Fibroblast of skin of scalp (primary cell): ENCODE data around the gene GPN2.
A peak's percentile ranks its signal among the peaks of the same experiment; 100 is the strongest.

Experiments used
- DNase-seq: peaks from one replicate; pipeline ENCODE4 v3.0.0-alpha.2; 2013

The GPN2 gene

GRCh38 chr1:26831546-26832248, 58.4 kb downstream of the GPN2 start:
- DNase-seq, result no peak

GRCh38 chr1:26831059-26831458, 59.0 kb downstream of the GPN2 start:
- no peak for DNase-seq

GRCh38 chr1:26829184-26829911, 60.7 kb downstream of the GPN2 start:
- no peak for DNase-seq

GRCh38 chr1:26828411-26828991, 61.6 kb downstream of the GPN2 start:
- no peak for DNase-seq

GRCh38 chr1:26827663-26828062, 62.4 kb downstream of the GPN2 start:
- no peak for DNase-seq

GRCh38 chr1:26827106-26827604, 62.9 kb downstream of the GPN2 start:
- no peak for DNase-seq

- DNase-seq, result peak; percentile 68
Observed at GRCh38 chr1:26826261-26827105, 63.6 kb downstream of the GPN2 start, which contains the start of gene ZDHHC18. TSS of gene ZDHHC18 (plus strand) at chr1:26826688. CDS start at chr1:26826805, 117 bp downstream.
